Prostate gland (tissue), 2 donors: ENCODE measurements around the gene NR5A1. TPM values are rescaled to one million over a fixed set of nuclear protein-coding genes. Genes with fewer than 3 reads are reported as not detected.

Experiments used
- DNase-seq: peaks from one replicate; pipeline ENCODE4 v3.0.0-alpha.2; 2019; ENCODE audit warnings: low spot score
- H3K27ac ChIP-seq, 2 donors: fragments of 200-600 bp; sonication (generic); 2 replicates each; pipeline ENCODE4 v1.5.1; 2017 to 2019
- H3K27me3 ChIP-seq: fragments of 200-600 bp; sonication (generic); replicated peaks from 2 replicates; pipeline ENCODE4 v1.5.1; 2019; ENCODE audit not compliant: insufficient read depth
- H3K36me3 ChIP-seq, 2 donors: fragments of 200-600 bp; sonication (generic); 1 replicate in 1 of 2; 2 replicates in 1 of 2; pipeline versions ENCODE4 v1.5.1 to v1.8.1; 2017 to 2019
- H3K4me1 ChIP-seq: fragments of 200-600 bp; sonication (generic); replicated peaks from 2 replicates; pipeline ENCODE4 v1.5.1; 2019
- H3K4me3 ChIP-seq, 2 donors: fragments of 200-600 bp; sonication (generic); 2 replicates each; pipeline ENCODE4 v1.5.1; 2017 to 2019
- H3K9me3 ChIP-seq: fragments of 200-600 bp; sonication (generic); 2 replicates; pipeline ENCODE4 v1.5.1; 2017
- POLR2A ChIP-seq: fragments of 450-650 bp; IDR thresholded peaks from one replicate; pipeline ENCODE4 v1.6.1; 2016; ENCODE audit warnings: antibody characterized with exemption, mild to moderate bottlenecking
- POLR2AphosphoS5 ChIP-seq: sonication (generic); formaldehyde crosslinking; IDR thresholded peaks from one replicate; pipeline ENCODE4 v1.6.1; 2017; ENCODE audit warnings: antibody characterized with exemption
- WGBS: methylation state at CpG from one replicate; pipeline ENCODE4 v1.1.5; 2018; 5-methylcytosine and 5-hydroxymethylcytosine counted together
- intact Hi-C: fragments of 100-400 bp; cut with DNase I; formaldehyde crosslinking; loops from one replicate; pipeline ENCODE4 v1.14.2; 2022
- total RNA-seq, 2 donors: library from RNA; depleted of rRNA; stranded (reverse); fragments of >200 nt; gene quantifications; one replicate each; pipeline ENCODE4 v1.1.0, GENCODE V29; 2016
- TF ChIP-seq, protein P1 (sequence below), 4 experiments: fragments of 200-600 bp in 2 of 4; fragments of 450-650 bp in 2 of 4; sonication (generic) in 2 of 4; IDR thresholded peaks; 1 replicate in 3 of 4; 2 replicates in 1 of 4; pipeline ENCODE4 v1.5.1; 2016 to 2019; ENCODE audit warnings: antibody characterized with exemption in 4 of 4, mild to moderate bottlenecking in 2 of 4, moderate library complexity in 2 of 4

Gene NR5A1
- total RNA-seq, 2 donors from 2014 or later, result 88.4 TPM; not detected in 1

DNA sequence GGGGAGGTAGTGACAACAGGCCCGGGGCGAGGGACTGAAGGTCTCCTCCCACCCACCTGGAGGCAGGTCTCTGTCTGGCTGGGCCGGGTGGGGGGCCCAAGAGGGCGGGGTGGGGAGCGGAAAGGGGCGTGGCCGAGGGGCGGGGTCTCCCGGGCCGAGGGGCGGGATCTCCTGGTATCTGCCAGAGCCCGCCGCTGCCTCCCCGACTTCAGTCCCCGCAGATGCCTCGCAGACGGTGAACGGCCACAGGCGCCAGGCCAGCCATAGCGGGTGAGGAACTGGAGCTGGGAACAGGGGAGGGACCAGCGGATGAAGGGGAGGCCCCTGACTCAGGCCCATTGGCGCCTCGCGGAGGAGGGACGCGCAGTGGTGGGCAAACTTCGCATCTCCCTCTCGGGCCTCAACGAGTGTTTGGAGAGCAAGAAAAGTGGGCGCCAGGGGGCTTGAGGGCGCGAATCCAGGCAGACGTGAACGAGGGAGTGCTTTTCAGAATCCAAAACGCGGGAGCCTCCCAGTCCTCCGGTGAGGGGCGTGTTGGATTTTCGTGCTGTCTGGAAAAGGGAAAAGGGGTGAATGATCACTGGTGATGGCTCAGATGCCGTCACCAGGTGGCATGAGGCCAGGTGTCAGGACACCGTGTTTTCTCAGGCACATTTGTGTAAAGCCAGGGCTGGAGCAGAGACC is 56.8 kb downstream of the NR5A1 start, which contains the start of gene ADGRD2:
TSS of gene ADGRD2 (plus strand) at position 211 of the 684 bp plus-strand sequence. CDS start 1,216 bp downstream, outside the sequence.
- 4% methylated on average over 41 of the region's 41 CpGs for WGBS
- no peaks in the 10 kb centered on the region for H3K9me3 ChIP-seq
- no peak within 1 kb of the TSS for H3K27ac ChIP-seq
- intact Hi-C loops, result no loop called here
- TF ChIP-seq POLR2A, result no peak
- TF ChIP-seq, protein P1, sequence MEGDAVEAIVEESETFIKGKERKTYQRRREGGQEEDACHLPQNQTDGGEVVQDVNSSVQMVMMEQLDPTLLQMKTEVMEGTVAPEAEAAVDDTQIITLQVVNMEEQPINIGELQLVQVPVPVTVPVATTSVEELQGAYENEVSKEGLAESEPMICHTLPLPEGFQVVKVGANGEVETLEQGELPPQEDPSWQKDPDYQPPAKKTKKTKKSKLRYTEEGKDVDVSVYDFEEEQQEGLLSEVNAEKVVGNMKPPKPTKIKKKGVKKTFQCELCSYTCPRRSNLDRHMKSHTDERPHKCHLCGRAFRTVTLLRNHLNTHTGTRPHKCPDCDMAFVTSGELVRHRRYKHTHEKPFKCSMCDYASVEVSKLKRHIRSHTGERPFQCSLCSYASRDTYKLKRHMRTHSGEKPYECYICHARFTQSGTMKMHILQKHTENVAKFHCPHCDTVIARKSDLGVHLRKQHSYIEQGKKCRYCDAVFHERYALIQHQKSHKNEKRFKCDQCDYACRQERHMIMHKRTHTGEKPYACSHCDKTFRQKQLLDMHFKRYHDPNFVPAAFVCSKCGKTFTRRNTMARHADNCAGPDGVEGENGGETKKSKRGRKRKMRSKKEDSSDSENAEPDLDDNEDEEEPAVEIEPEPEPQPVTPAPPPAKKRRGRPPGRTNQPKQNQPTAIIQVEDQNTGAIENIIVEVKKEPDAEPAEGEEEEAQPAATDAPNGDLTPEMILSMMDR (IDR thresholded peaks at IDR 0.05), result no peak
- no peak for TF ChIP-seq POLR2AphosphoS5
- H3K4me3 ChIP-seq, result peak within 1 kb of the TSS in 1 of 2 donors; percentile 8
- no peaks in the 10 kb centered on the region for H3K36me3 ChIP-seq
- H3K27me3 ChIP-seq, result peaks cover 15% of the 10 kb centered on the region
- DNase-seq, result peak; percentile 13
- no peaks in the 10 kb centered on the region for H3K4me1 ChIP-seq

DNA sequence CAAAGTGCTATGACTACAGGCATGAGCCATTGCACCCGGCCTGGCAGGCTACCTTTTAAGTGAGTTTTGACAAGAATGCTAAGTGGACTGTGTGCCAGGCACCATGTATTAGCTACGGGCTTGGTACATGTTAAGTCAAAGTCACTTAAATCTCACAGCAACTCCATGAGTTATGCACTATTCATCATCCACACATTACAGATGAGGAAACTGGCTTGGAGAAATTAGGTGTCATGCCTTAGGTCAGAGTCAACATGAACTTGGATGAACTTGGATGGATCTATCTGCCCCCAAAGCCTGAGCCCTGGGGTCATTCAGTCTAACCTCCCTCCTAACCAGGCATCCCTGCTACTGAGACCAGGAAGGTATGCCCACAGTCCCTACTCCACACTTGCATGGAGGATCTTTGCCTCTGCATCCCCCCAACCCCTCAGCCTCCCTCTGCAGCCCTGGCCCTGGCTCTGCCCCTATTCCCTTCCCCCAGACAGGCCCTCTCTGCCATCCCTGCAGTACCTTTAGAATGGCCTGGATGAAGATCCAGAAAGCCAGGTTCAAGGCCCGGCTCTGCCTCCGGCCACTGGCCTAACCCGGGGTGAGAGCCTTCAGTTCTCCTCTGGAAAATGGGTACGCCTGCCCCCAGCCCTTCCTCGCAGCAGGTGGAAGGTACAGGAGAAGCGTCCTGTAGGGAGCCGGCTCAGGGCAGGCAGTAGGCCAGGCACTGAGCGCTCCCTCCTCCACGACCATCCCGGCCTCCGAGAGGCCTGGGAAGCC is 57.6 kb downstream of the NR5A1 start:
- Histone ChIP-seq H3K4me3 (no peak overlapping the region), H3K36me3 (no peaks in the 10 kb centered on the region), H3K27me3 (peaks cover 15% of the 10 kb centered on the region), H3K4me1 (no peaks in the 10 kb centered on the region), H3K27ac (no peak overlapping the region), H3K9me3 (no peaks in the 10 kb centered on the region)
- intact Hi-C loops, result no loop called here
- no peak for DNase-seq
- WGBS, result 87% methylated on average over 13 of the region's 13 CpGs
- TF ChIP-seq POLR2AphosphoS5 (no peak), POLR2A (no peak)
- TF ChIP-seq, protein P1 (IDR thresholded peaks at IDR 0.05), result no peak

DNA sequence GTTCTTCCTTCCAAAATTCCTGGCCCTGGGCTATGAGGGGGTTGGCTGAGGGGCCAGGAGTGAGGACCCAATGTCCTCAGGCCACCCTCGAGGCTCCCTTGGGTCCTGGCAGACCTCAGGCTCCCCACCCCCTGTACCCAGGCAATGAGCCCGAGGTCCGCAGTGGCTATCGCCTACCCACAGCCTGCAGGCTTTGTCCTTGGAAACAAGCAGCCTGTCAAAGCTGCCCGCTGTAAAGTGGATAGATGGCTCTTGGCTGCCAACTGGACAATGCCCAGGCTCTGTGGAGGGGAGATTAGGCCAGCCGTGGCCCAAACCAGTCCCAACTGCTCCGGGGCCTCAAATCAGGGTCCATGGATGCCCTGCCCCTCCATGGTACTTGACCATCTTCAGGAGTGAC is 59.2 kb downstream of the NR5A1 start:
- H3K27me3 ChIP-seq, result peaks cover 10% of the 10 kb centered on the region
- H3K9me3 ChIP-seq, result no peaks in the 10 kb centered on the region

DNA sequence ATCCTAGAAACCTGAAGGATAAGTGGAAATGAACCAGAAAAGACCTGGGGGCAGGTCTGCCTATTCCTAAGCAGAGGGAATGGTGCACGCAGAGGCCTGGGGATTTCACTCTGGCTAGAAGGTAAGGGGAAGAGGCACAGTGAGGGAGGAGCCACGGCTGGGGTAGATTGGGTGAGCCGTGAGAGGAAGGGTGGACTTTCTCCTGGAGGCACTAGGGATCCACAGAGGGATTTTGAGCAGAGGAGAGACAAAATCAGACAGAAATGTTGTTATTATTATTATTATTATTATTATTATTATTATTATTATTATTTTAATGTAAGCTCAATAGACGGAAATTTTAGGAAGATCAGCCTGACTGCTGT is 59.9 kb downstream of the NR5A1 start:
- H3K4me1 ChIP-seq, result no peaks in the 10 kb centered on the region
- intact Hi-C loops, result no loop called here
- no peak for DNase-seq
- H3K9me3 ChIP-seq, result no peaks in the 10 kb centered on the region
- H3K4me3 ChIP-seq, result no peak overlapping the region
- WGBS, result 78% methylated on average over 4 of the region's 4 CpGs
- H3K27me3 ChIP-seq, result peaks cover 10% of the 10 kb centered on the region
- TF ChIP-seq, protein P1 (IDR thresholded peaks at IDR 0.05), result no peak
- TF ChIP-seq POLR2AphosphoS5 (no peak), POLR2A (no peak)
- H3K27ac ChIP-seq, result no peak overlapping the region
- no peaks in the 10 kb centered on the region for H3K36me3 ChIP-seq

More for the DNA sequence above, 59.2 kb downstream of the NR5A1 start:
- WGBS, result 34% methylated on average over 7 of the region's 7 CpGs
- H3K4me1 ChIP-seq, result no peaks in the 10 kb centered on the region
- TF ChIP-seq, protein P1 (IDR thresholded peaks at IDR 0.05), result no peak
- no peak for TF ChIP-seq POLR2AphosphoS5
- DNase-seq, result no peak
- H3K27ac ChIP-seq, result no peak overlapping the region
- H3K36me3 ChIP-seq, result no peaks in the 10 kb centered on the region
- intact Hi-C loops, result no loop called here
- no peak overlapping the region for H3K4me3 ChIP-seq
